ENCODE results near the gene SV2C. TPM values are rescaled to one million over a fixed set of nuclear protein-coding genes. Genes with fewer than 3 reads are reported as not detected.
"Not testable (repeated sequence)": the region's sequence is repeated elsewhere in the genome, so short reads cannot be mapped to it uniquely, and the experiment has no call there.

The SV2C gene
- polyA plus RNA-seq, 1 donor = not detected

DNA sequence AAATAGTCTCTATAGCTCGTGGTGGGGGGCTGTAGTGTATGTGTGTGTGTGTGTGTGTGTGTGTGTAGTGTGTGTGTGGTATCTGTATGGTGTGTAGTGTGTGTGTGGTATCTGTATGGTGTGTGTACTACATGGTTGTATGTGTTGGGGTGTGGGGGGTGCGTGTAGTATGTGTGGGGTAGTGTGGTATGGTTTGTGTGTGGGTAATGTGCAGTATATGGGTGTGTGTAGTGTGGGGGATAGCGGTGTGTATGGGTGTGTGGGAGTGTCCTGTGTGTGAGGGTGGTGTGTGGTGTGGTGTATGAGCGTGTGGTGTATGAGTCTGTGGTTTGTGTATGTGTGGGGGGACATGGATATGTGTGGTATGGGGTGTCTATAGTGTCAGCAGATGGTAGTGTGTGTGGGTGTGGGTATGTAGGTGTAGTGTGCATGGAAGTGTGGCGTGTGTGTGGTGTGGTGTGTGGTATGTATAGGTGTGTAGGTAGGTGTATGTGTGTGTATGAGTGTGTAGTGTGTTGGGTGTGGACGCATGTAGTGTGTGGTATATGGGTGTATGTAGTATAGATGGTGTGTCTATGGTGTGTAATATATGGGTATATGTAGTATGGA lies 174.1 kb downstream of the SV2C start:
- DNase-seq = no peak

DNA sequence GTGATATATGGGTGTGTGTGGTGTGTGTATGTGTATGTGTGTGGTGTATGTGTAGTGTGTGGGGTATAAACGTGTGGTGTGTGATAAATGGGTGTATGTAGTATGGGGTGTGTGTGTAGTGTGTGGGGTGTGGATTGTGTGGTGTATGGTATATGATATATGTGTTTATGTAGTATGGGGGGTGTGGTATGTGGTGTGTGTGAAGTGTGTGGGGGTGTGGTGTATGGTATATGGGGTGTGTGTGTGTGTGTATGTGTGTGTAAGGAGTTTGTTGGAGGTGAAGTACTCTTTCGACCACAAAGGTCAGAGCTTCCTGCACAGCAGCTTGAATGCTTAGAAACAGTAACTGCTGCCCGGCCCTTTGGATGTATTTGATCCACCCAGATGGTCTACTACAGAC lies 174.7 kb downstream of the SV2C start:
- no peak for DNase-seq

DNA sequence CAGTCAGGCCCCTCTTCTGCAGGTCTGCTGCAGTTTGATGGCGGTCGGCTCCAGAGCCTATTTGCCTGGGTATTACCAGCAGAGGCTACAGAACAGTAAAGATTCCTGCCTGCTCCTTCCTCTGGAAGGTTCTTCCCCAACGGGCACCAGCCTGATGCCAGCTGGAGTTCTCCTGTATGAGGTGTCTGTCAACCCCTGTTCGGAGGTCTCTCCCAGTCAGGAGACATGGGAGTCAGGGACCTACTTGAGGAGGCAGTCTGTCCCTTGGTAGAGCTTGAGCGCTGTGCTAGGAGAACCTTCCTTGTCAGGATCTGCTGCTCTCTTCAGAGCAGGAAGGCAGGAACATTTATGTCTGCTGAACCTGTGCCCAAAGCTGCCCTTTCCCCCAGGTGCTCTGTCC lies 181.5 kb downstream of the SV2C start:
- no peak for DNase-seq

- DNase-seq = no peak
Observed at GRCh38 chr5:76269259-76269931, 186.2 kb downstream of the SV2C start.

GRCh38 chr5:76269932-76270610 lies 186.9 kb downstream of the SV2C start:
- DNase-seq = no peak

DNA sequence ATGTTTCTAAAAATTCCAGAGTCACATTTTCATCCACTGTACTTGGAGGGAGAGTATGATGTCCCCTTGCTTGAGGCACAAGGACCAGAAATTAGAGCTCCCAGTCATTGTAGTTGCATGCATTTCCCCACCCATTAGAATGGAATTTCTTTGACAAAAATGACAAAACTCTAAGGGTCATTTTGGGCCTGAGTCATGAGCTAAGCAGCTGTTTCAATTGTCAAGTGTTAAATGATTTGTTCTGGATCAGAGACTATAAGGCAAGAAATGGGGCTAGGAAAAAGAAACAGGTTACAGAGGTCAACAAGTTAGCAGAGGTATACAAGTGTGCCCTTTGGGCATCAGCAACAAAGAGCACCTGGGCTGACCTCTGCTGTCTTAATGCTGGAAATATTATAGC lies 188.7 kb downstream of the SV2C start:
- DNase-seq = no peak

GRCh38 chr5:76273206-76273885 lies 190.2 kb downstream of the SV2C start:
- no peak for DNase-seq

GRCh38 chr5:76274571-76274970 lies 191.4 kb downstream of the SV2C start:
- DNase-seq = no peak

DNA sequence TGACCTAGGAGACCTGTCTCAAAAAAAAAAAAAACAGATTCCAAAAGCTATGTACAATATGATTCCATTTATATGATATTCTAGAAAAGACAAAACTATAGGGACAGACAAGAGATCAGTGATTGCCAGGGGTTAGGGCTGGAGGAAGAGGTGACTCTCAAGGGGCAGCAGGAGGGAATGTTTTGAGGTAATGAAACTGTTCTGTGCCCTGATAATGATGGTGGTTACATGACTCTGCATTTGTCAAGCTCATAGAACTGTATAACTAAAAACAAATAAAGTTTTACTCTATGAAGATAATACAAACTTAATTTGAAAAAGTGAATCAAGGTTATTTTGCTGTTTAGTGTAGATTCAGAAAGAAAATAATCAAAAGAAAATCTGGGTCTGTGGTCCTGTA lies 194.6 kb downstream of the SV2C start:
- no peak for DNase-seq

DNA sequence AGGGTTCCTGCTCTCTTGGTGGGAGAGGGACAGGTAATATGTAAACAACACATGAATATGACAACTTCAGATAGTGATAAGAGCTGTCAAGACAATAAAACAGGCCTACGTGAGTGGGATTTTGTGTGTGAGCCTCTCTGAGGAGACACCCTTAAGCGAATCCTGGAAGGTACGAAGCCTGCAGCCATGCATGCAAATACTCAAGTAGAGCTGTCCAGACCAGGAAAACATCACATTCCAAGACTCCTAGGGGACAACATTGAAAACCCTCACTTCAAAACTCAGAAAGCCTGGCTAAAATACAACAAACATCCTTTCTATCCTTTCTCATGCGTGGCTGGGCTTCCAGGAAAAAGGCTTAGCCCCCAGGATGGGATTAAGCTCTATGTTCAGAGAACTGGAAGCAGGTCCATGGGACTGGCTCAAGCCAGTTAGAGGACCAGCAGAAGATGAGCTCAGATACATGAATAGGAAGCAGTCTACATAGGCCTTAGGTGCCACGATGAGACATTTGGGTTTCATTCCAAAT lies 195.1 kb downstream of the SV2C start:
- DNase-seq = no peak

DNA sequence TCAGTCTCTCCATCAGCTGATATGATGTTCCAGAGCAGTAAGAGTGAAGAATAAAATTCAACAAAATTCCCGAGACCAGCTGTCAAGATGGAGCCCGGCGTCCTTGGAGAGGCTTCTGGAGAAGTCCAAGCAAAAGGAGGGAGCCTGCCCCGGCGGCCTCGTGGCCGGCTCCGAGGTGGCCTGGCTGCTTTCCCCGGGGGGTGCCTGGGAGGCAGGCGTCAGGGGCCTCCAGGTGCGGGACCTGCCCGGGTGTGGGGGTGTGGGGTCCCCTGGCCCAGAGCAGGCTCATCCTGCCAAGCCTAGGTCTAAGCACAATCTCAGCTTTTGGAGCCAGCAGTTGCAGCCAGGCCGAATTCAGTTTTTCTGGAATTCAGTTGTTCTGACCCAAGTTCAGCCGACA lies 197.3 kb downstream of the SV2C start:
- DNase-seq = no peak

- DNase-seq = no peak
Observed at GRCh38 chr5:76283670-76284069, 200.5 kb downstream of the SV2C start.

DNA sequence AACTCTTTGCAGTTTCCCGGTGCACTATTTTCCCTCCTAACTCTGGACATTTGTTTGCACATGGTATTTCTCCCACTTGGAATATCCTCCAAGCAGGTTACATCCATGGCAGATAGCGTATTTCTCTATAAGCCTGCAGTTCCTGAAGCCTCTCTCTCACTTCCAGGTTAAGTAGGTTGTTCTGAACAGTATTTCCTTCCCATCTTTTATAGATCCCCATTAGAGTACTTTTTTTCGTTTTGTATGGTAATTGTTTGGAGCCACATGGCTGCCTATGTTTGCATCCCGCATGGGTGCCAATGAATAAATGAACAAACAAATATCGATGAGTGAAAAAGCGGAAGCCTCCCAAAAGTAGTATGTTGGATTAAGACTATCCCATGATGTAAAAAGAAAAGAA lies 206.5 kb downstream of the SV2C start:
- DNase-seq = no peak

DNA sequence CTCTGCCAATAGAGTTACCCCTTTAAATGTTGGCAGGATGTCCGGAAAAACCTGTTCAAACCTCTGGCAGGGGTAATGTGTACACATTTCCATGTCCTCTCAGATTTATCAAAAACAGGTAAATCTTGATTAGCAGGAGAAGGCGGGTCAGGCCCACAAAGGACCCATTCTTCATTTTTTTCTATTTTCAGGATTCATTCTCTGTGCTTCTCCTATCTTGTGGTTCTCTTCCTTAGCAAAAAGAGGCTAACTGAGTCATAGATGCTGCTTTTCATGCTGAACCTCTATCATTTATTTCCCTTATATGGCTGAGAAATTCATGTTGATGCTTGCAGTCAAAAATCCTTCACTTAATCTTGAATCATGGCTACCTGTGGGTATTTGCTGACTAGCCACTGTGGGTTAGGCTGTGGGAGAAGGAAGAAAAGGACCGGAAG lies 207.2 kb downstream of the SV2C start:
- DNase-seq = no peak

DNA sequence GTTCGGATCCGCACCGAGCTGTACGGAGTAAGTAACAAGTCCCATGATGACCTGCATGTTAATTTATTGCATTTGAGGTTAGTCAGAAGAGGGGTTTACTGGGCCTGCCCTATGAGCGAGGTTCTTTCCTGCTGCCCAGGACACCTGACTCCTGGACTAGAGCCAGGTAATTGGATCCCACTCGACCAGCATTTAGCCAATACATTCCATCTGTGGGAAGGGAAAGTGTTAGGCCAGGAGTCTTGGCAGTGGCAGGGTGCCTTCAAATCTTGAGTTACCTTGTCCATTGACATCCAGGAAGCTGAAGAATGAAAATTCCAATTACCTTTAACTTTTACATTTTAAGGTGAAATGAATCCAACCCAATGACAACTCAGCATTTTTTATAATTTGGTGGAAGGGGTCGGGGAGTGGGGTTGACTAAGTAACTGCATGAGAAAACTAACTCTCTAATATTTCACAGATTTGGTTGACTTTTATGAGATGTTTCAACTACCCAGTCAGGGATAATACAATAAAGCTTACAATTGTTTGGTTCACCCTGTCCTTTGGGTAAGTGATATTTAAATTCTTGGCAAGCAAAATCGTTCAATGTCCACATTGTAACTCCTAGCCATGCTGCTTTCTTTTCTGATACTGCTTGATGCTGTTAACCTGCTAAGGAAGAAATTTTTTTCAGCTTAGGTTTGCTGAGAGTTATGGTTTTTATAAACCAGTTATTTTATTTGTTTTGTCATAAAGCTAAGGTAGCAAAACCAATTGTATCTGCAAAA lies 208.3 kb downstream of the SV2C start:
- no peak for DNase-seq

- no peak for DNase-seq
Observed at GRCh38 chr5:76292620-76293322, 209.6 kb downstream of the SV2C start.

GRCh38 chr5:76294573-76294972 lies 211.4 kb downstream of the SV2C start:
- DNase-seq = no peak

DNA sequence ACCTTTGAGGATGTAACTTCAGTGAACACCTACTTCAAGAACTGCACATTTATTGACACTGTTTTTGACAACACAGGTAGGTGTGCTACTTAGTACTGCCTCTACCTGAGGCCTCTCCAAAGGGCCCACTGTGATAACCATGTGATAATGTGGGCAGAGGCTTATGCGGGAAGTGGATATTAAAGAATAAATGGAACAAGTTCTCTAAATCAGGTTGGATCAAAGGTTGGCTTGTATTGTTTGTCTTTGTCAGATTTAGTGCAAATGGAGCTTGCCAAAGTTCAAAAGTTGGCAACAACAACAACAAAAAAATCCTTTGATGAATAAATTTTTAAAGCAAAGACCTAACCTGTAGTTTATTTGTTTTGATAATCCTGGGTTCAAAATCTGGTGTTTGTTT lies 215.7 kb downstream of the SV2C start:
- no peak for DNase-seq

DNA sequence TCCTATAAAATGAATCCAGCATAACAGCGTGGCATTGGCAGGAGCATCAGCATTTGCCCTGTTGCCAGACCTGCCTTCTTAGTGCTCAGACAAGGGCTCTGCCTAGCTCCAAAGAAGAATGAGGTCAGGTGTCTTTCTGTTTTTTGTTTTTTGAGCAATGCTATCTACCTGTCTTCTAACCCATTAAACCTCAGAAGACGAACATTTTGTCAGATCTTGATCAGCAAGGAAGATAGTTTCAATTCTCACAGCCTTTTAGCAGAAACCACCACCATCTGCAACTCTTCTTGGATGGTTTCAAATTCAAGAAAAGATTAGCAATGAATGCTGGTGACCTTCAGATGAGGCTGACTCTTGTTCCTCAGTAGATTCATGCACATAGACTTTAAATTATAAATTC lies 216.4 kb downstream of the SV2C start:
- DNase-seq = no peak

DNA sequence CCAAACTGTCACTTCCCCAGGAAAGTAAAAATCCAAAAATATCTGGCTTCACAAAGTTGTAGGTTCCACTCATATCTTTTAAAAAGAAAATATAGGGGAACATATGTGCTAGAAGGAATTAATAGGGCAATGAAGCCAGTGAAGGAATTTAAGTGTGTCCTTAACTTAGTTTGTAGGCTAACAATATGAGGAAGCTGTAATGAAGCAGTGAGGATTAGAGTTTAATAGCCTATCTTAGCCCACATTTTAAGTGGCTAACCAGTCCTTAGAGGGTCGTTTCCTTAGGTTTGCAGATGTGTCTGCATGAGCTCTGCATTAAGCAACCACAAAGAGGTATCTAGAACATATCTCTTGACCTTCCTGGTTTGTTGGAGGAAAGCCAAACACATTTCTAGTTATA lies 218.7 kb downstream of the SV2C start:
- DNase-seq = not testable (repeated sequence)

- DNase-seq = not testable (repeated sequence)
Observed at GRCh38 chr5:76302661-76303060, 219.5 kb downstream of the SV2C start.

DNA sequence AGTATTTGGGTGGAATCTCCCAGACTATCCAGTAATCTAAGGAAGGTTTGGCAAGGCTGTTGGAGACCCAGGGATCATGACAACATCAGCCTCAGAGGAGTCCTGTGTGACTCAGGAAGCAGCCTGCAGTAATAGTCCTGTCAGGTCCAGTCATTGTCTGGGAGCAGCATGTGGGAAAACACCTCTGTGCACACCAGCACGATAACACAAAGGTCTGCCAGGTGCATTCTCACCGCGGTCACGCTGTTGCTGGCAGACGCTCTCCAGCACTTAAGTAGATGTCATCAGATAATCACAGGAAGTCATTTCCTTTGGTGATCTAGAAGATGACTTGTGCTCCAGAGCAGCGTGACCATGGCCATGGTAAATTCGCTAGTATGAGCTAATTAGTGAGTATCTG lies 220.7 kb downstream of the SV2C start:
- no peak for DNase-seq

Data from hindlimb muscle (tissue), 1 donor.